GM12874 (cell line): ENCODE measurements around the gene SERTAD1.

ENCODE experiments used
- CTCF ChIP-seq: IDR thresholded peaks from 2 replicates; pipeline ENCODE4 v1.5.1; 2011; ENCODE audit warnings: low read depth, mild to moderate bottlenecking, control low read depth, low read length, moderate library complexity; ENCODE audit not compliant: insufficient read depth

Gene SERTAD1

DNA sequence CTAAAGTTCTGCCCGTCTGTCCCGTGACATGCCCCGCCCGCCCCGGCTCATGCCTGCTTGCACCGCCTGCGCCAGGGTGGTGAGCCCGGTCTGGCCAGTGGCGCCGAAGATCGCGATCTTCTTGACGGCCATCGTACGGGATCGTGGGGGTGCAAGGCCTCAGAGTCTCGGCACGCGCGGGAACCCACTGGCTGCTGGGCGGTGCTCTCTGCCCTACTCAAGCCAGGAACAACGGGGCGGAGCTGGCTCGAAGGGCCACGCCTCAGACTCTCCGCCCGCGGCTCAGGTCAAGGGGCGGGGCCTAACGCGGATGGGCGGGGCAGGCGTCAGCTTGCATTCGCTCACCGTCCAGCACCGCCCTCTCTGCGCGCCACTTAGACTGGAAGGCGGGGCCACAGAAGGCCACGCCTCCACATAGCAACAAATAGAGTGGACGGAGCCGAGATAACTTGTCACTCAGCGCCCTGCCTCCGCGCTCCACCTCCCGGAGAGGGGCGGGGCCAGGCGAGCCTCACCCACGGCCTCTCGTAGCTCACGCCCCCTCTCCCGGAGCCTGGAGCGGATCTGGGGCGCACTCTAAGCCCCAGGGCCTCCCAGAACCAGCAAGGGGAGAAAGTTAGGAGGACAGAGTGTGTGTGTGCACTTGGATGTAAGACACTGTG lies 39.9 kb upstream of the SERTAD1 start, which contains the start of gene BLVRB:
TSS of gene BLVRB (minus strand) at position 189 of the 662 bp plus-strand sequence. CDS start at position 132, 57 bp downstream.
- no peak for TF ChIP-seq CTCF

GRCh38 chr19:40465025-40465556 lies 39.3 kb upstream of the SERTAD1 start:
- no peak for TF ChIP-seq CTCF

DNA sequence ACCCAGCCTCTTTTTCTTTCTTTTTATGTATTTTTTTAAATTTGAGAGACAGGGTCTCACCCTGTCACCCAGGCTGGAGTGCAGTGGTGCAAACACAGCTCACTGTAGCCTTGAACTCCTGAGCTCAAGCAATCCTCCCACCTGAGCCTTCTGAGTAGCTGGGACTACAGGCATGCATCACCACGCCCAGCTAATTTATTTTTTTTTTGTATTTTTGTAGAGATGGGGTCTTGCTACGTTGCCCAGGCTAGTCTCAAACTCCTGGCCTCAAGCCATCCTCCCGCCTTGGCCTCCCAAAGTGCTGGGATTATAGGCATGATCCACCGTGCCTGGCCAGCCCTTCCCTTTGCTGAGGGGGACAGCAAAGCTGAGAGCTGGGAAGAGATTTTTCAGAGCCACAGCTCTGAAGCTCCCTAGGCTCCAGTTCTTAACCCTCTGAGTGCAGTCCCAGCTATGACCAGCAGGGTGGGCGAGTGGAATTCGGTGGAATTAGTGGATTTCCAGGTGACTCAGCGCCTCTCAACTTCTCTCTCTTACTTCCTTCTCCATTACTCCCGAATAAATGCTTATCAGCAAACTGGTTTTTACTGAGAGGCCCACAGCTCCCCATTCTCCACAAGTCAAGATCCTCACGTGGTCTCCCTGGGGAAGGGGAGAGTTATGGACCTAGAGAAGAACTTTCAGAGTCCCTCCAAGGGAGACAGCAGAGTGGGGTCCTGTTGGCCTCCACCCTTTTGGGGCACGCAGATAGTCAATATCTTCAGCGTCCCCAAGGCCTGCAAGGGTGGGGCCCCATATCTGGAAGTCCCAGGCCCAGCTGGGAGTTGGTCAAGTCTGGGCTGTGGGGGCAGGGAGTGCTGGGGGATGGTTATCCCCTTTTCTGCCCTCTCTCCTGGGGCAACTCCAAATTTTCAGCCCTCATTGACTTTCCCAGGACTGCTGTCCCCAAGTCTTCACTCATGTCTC lies 38.5 kb upstream of the SERTAD1 start:
- TF ChIP-seq CTCF, result peak; percentile 81

- TF ChIP-seq CTCF, result no peak
These were observed 36.0 kb upstream of the SERTAD1 start for GRCh38 chr19:40461669-40462221.

- no peak for TF ChIP-seq CTCF
These were observed 34.4 kb upstream of the SERTAD1 start for GRCh38 chr19:40460185-40460584.

GRCh38 chr19:40458597-40458974 lies 32.8 kb upstream of the SERTAD1 start:
- TF ChIP-seq CTCF, result no peak
